ENCODE data around the gene MGLL. TPM values are rescaled to one million over a fixed set of nuclear protein-coding genes. Genes with fewer than 3 reads are reported as not detected.

MGLL gene
- total and polyA plus RNA-seq, 9 of the 15 experiments (the other 6 are each of a cell fraction or from before 2014, with no cell fraction given): 0.12 to 0.32 (median 0.18) TPM; not detected in 6

GRCh38 chr3:127663151-127663550, 159.2 kb downstream of the MGLL start:
- FAIRE-seq: no peak
- ATAC-seq: no peak

More at GRCh38 chr3:127663151-127663550, 159.2 kb downstream of the MGLL start:
- no peak for DNase-seq (ENCODE audit: extremely low read depth in 1 of 4, low spot score in 3 of 4)
- 88% methylated on average over 5 of the region's 5 CpGs for WGBS (ENCODE audit: insufficient coverage, low coverage, missing lambda C conversion rate)
- ChIA-PET CTCF (ENCODE audit: low intra/inter-chr PET ratio) (no interaction called here), POLR2A (no interaction called here)
- Histone ChIP-seq H3K9me1 (ENCODE audit: control insufficient read depth, insufficient read depth, low read length) (no peaks in the 10 kb centered on the region), H2AFZ (ENCODE audit: low read depth, low read length) (no peak overlapping the region), H3K4me1 (replicated peaks in 1 of 2; ENCODE audit: control insufficient read depth in 2 of 2, insufficient read depth in 2 of 2, low read length in 2 of 2) (no peaks in the 10 kb centered on the region; a peak in 1 of 5 replicates), H3K36me3 (ENCODE audit: control insufficient read depth, insufficient read depth, low read length) (peaks cover 49% of the 10 kb centered on the region; the same call in 1 of the 3 replicates), H3K4me3 (no peak overlapping the region), H3K27me3 (ENCODE audit: control insufficient read depth in 2 of 2, insufficient read depth in 2 of 2, low read length in 2 of 2) (no peaks in the 10 kb centered on the region), H3K9ac (ENCODE audit: insufficient read depth in 1 of 2, low read depth in 2 of 2, low read length in 2 of 2) (no peak overlapping the region), H3K79me2 (ENCODE audit: control insufficient read depth, insufficient read depth, low read length) (no peaks in the 10 kb centered on the region), H4K20me1 (replicated peaks; ENCODE audit: control insufficient read depth, insufficient read depth, low read length) (no peaks in the 10 kb centered on the region), H3K4me2 (ENCODE audit: insufficient read depth, low read length) (no peak overlapping the region), H3K27ac (ENCODE audit: extremely low read depth, low read depth, low read length) (no peak overlapping the region), H3K9me3 (replicated peaks; ENCODE audit: control insufficient read depth, insufficient read depth, low read depth, low read length) (no peaks in the 10 kb centered on the region)
- intact Hi-C loops (cut with micrococcal nuclease): no loop called here
- no TSS peak for BruUV-seq (replicated peaks)
- in situ Hi-C loops (cut with MboI): no loop called here
- TF ChIP-seq ZNF124 (CRISPR knock-in tag; IDR thresholded peaks at IDR 0.05) (no peak), SAFB (IDR thresholded peaks at IDR 0.05; ENCODE audit: borderline replicate concordance, low read depth, low read length) (no peak), ZNF444 (CRISPR knock-in tag; IDR thresholded peaks at IDR 0.05) (no peak)
- TF ChIP-seq, protein P1, sequence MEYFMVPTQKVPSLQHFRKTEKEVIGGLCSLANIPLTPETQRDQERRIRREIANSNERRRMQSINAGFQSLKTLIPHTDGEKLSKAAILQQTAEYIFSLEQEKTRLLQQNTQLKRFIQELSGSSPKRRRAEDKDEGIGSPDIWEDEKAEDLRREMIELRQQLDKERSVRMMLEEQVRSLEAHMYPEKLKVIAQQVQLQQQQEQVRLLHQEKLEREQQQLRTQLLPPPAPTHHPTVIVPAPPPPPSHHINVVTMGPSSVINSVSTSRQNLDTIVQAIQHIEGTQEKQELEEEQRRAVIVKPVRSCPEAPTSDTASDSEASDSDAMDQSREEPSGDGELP (CRISPR knock-in tag; IDR thresholded peaks at IDR 0.05; ENCODE audit: borderline replicate concordance): no peak
- TF ChIP-seq, protein P2, sequence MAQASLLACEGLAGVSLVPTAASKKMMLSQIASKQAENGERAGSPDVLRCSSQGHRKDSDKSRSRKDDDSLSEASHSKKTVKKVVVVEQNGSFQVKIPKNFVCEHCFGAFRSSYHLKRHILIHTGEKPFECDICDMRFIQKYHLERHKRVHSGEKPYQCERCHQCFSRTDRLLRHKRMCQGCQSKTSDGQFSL (CRISPR knock-in tag; IDR thresholded peaks at IDR 0.05): no peak
- TF ChIP-seq, protein P2 (tag; IDR thresholded peaks at IDR 0.05): no peak
